ENCODE data around the gene NARS2.
"Not testable (repeated sequence)": the region's sequence is repeated elsewhere in the genome, so short reads cannot be mapped to it uniquely, and the experiment has no call there.

The NARS2 gene

GRCh38 chr11:78574386-78575381 lies at the start of gene NARS2:
TSS of gene NARS2 (minus strand) at chr11:78574864. CDS start at chr11:78574488, 376 bp downstream.
- peak; percentile 99 for DNase-seq

GRCh38 chr11:78622666-78623065 lies 48.0 kb upstream of the NARS2 start:
- DNase-seq: no peak

- DNase-seq: no peak
Measured at GRCh38 chr11:78620159-78620558, 45.5 kb upstream of the NARS2 start.

GRCh38 chr11:78615724-78616123 lies 41.1 kb upstream of the NARS2 start:
- DNase-seq: no peak

GRCh38 chr11:78613378-78613813 lies 38.7 kb upstream of the NARS2 start:
- no peak for DNase-seq

- DNase-seq: no peak
Measured at GRCh38 chr11:78612721-78613377, 38.2 kb upstream of the NARS2 start.

- not testable (repeated sequence) for DNase-seq
Measured at GRCh38 chr11:78609321-78609720, 34.7 kb upstream of the NARS2 start.

GRCh38 chr11:78607696-78608095 lies 33.0 kb upstream of the NARS2 start:
- DNase-seq: no peak

- no peak for DNase-seq
Measured at GRCh38 chr11:78606667-78607066, 32.0 kb upstream of the NARS2 start.

GRCh38 chr11:78605296-78605695 lies 30.6 kb upstream of the NARS2 start:
- no peak for DNase-seq

- DNase-seq: no peak
Measured at GRCh38 chr11:78603792-78604191, 29.1 kb upstream of the NARS2 start.

- DNase-seq: not testable (repeated sequence)
Measured at GRCh38 chr11:78602771-78603170, 28.1 kb upstream of the NARS2 start.

GRCh38 chr11:78601066-78601465 lies 26.4 kb upstream of the NARS2 start:
- not testable (repeated sequence) for DNase-seq

GRCh38 chr11:78597579-78597978 lies 22.9 kb upstream of the NARS2 start:
- not testable (repeated sequence) for DNase-seq

- no peak for DNase-seq
Measured at GRCh38 chr11:78595436-78596130, 20.9 kb upstream of the NARS2 start.

- no peak for DNase-seq
Measured at GRCh38 chr11:78594814-78595213, 20.1 kb upstream of the NARS2 start.

GRCh38 chr11:78588517-78588916 lies 13.9 kb upstream of the NARS2 start:
- DNase-seq: no peak

- DNase-seq: no peak
Measured at GRCh38 chr11:78587446-78587845, 12.8 kb upstream of the NARS2 start.

- no peak for DNase-seq
Measured at GRCh38 chr11:78586452-78587046, 11.9 kb upstream of the NARS2 start.

- DNase-seq: no peak
Measured at GRCh38 chr11:78583889-78584288, 9.2 kb upstream of the NARS2 start.

GRCh38 chr11:78577495-78577894 lies 2.8 kb upstream of the NARS2 start:
- no peak for DNase-seq

- DNase-seq: no peak
Measured at GRCh38 chr11:78576549-78577097, 2.0 kb upstream of the NARS2 start.

GRCh38 chr11:78575478-78575877 lies 814 bp upstream of the NARS2 start:
- DNase-seq: no peak
